K562 (cell line): ENCODE data around the gene ATP5PD. TPM values are rescaled to one million over a fixed set of nuclear protein-coding genes. Genes with fewer than 3 reads are reported as not detected.

Experiments
- CAMTA2 ChIP-seq: fragments of 250-450 bp; sonication (Bioruptor Pico); conservative IDR thresholded peaks from 2 replicates; pipeline ENCODE4 v1.5.1; 2022
- CBFA2T3 ChIP-seq: fragments of 450-650 bp; IDR thresholded peaks from 2 replicates; pipeline ENCODE4 v1.6.1; 2017
- CC2D1A ChIP-seq: fragments of 450-650 bp; IDR thresholded peaks from 2 replicates; pipeline ENCODE4 v1.6.1; 2017; ENCODE audit warnings: mild to moderate bottlenecking
- GTF2B ChIP-seq: IDR thresholded peaks from 2 replicates; pipeline ENCODE4 v1.6.1; 2011; ENCODE audit not compliant: insufficient read length; ENCODE audit errors: extremely low read depth
- IRF9 ChIP-seq: fragments of 450-650 bp; IDR thresholded peaks from 2 replicates; pipeline ENCODE4 v1.6.1; 2016; ENCODE audit warnings: missing biosample characterization, missing genetic modification characterization
- MAFF ChIP-seq: IDR thresholded peaks from 2 replicates; pipeline ENCODE4 v1.6.1; 2012; ENCODE audit warnings: low read length, improper control_type of control experiment
- MNT ChIP-seq, 2 experiments: fragments of 450-650 bp; conservative IDR thresholded peaks; 2 replicates each; pipeline ENCODE4 v1.6.1; 2017; ENCODE audit warnings: mild to moderate bottlenecking in 2 of 2, moderate library complexity in 2 of 2
- MYC ChIP-seq, 2 experiments: fragments of 250-450 bp in 1 of 2; sonication (Bioruptor Pico) in 1 of 2; IDR thresholded peaks; 2 replicates each; pipeline versions ENCODE4 v1.5.1 to v1.6.1; 2012 to 2021; ENCODE audit warnings: low read depth in 2 of 2, borderline replicate concordance in 1 of 2, improper control_type of control experiment in 1 of 2, low read length in 1 of 2, mild to moderate bottlenecking in 1 of 2, moderate library complexity in 1 of 2
- NFXL1 ChIP-seq: fragments of 450-650 bp; formaldehyde crosslinking; IDR thresholded peaks from 2 replicates; pipeline ENCODE4 v1.4.0; 2021; ENCODE audit warnings: mild to moderate bottlenecking
- PHF21A ChIP-seq: fragments of 450-650 bp; IDR thresholded peaks from 2 replicates; pipeline ENCODE4 v1.6.1; 2017; ENCODE audit warnings: low read depth, borderline replicate concordance
- POLR2A ChIP-seq: fragments of 450-650 bp; conservative IDR thresholded peaks from 2 replicates; pipeline ENCODE4 v1.6.1; 2016
- POLR2G ChIP-seq: fragments of 200-400 bp; formaldehyde crosslinking; IDR thresholded peaks from 2 replicates; pipeline ENCODE4 v1.6.1; 2017; ENCODE audit warnings: low read depth, mild to moderate bottlenecking, antibody characterized with exemption, low read length, moderate library complexity
- RBBP5 ChIP-seq: fragments of 200-600 bp; sonication (generic); IDR thresholded peaks from 2 replicates; pipeline ENCODE4 v1.6.1; 2012; ENCODE audit warnings: borderline replicate concordance, mild to moderate bottlenecking, low read length, control low read depth, inconsistent platforms; ENCODE audit not compliant: insufficient read depth, poor library complexity, severe bottlenecking
- SMARCE1 ChIP-seq: fragments of 450-650 bp; IDR thresholded peaks from 2 replicates; pipeline ENCODE4 v1.7.1; 2016; ENCODE audit warnings: mild to moderate bottlenecking
- SNIP1 ChIP-seq: fragments of 450-650 bp; IDR thresholded peaks from 2 replicates; pipeline ENCODE4 v1.7.1; 2017; ENCODE audit warnings: low read depth, mild to moderate bottlenecking
- ZBTB26 ChIP-seq: fragments of 450-650 bp; formaldehyde crosslinking; IDR thresholded peaks from 2 replicates; pipeline ENCODE4 v1.4.0; 2022; ENCODE audit warnings: missing genetic modification characterization
- ZKSCAN8 ChIP-seq: fragments of 200-800 bp; sonication (Bioruptor generic); IDR thresholded peaks from 2 replicates; pipeline ENCODE4 v1.6.1; 2016; ENCODE audit warnings: missing genetic modification characterization, missing compliant biosample characterization
- ZNF184 ChIP-seq: sonication (generic); formaldehyde crosslinking; IDR thresholded peaks from 2 replicates; pipeline ENCODE4 v1.5.0; 2020; ENCODE audit warnings: missing genetic modification reagents
- ZNF212 ChIP-seq: fragments of 450-650 bp; formaldehyde crosslinking; IDR thresholded peaks from 2 replicates; pipeline ENCODE4 v1.4.0; 2020; ENCODE audit warnings: mild to moderate bottlenecking
- ZNF324 ChIP-seq: fragments of 250-450 bp; sonication (Bioruptor Pico); IDR thresholded peaks from 2 replicates; pipeline ENCODE4 v1.4.0; 2020; ENCODE audit warnings: mild to moderate bottlenecking
- ZNF592 ChIP-seq: fragments of 450-650 bp; IDR thresholded peaks from 2 replicates; pipeline ENCODE4 v1.6.1; 2017; ENCODE audit warnings: antibody characterized with exemption, mild to moderate bottlenecking
- ZNF699 ChIP-seq: fragments of 250-450 bp; sonication (Bioruptor Pico); IDR thresholded peaks from 2 replicates; pipeline ENCODE4 v1.8.0; 2021; ENCODE audit warnings: mild to moderate bottlenecking, moderate library complexity; ENCODE audit not compliant: insufficient replicate concordance
- polyA plus RNA-seq, 8 experiments: library from polyadenylated mRNA; depleted of rRNA in 4 of 8; stranded (reverse) in 5 of 8; unstranded in 3 of 8; fragments of >200 nt; fragmentation: Nextera tagmentation in 2 of 8; fragmentation: Illumina TruSeq in 1 of 8; extraction: Ambion mirVana in 2 of 8; extraction: Trizol in 1 of 8; gene quantifications; 2 replicates each; pipeline versions ENCODE4 v1.2.1 to v1.2.3, GENCODE V29; 2011 to 2014; ENCODE audit warnings: inconsistent platforms in 1 of 8, missing spikeins in 1 of 8
- total RNA-seq, 7 experiments: library from RNA; depleted of rRNA in 6 of 7; stranded (reverse); fragments of >200 nt in 6 of 7; fragmentation: Illumina TruSeq in 2 of 7; extraction: Trizol in 2 of 7; gene quantifications; 2 replicates each; pipeline versions ENCODE4 v1.2.1 to v1.2.3, GENCODE V29; 2011 to 2021; ENCODE audit warnings: low replicate concordance in 1 of 7

Gene ATP5PD
- total and polyA plus RNA-seq, 9 of the 15 experiments (the other 6 are each of a cell fraction or from before 2014, with no cell fraction given): 271 to 828 (median 432) TPM

GRCh38 chr17:75074532-75074931 is 27.8 kb upstream of the ATP5PD start (continued):
- no peak for TF ChIP-seq POLR2G
- TF ChIP-seq CC2D1A: no peak
- TF ChIP-seq PHF21A: no peak
- no peak for TF ChIP-seq MAFF
- TF ChIP-seq POLR2A: no peak
- no peak for TF ChIP-seq SNIP1
- TF ChIP-seq ZNF324 (CRISPR knock-in tag): no peak
- no peak for TF ChIP-seq ZBTB26 (CRISPR knock-in tag)
- TF ChIP-seq CAMTA2 (CRISPR knock-in tag): no peak
- TF ChIP-seq MYC (IDR thresholded peaks at IDR 0.05; ENCODE audit: low read depth, low read length): no peak; the same call in 1 of the 2 replicates
- no peak for TF ChIP-seq MYC (CRISPR knock-in tag; IDR thresholded peaks at IDR 0.05; ENCODE audit: borderline replicate concordance, low read depth)
- no peak for TF ChIP-seq NFXL1 (CRISPR knock-in tag)
- peak; percentile 21; the same call in 1 of the 2 replicates for TF ChIP-seq SMARCE1
- no peak for TF ChIP-seq ZNF699 (CRISPR knock-in tag)
- no peak for TF ChIP-seq GTF2B
- TF ChIP-seq ZKSCAN8: no peak
- TF ChIP-seq RBBP5: no peak
- TF ChIP-seq MNT (conservative IDR thresholded peaks at IDR 0.05): no peak
- peak; percentile 53 for TF ChIP-seq CBFA2T3
- TF ChIP-seq ZNF184 (CRISPR knock-in tag): no peak
- 0 out of 2 replicates have a peak, but pooled peaks have one; percentile 37 for TF ChIP-seq ZNF592
- TF ChIP-seq IRF9 (tag): no peak
- no peak for TF ChIP-seq ZNF212 (CRISPR knock-in tag)
